Measurements from ENCODE around the gene LRRC72. TPM values are rescaled to one million over a fixed set of nuclear protein-coding genes. Genes with fewer than 3 reads are reported as not detected.

Gene LRRC72
- total and polyA plus RNA-seq, 12 donors: not detected

DNA sequence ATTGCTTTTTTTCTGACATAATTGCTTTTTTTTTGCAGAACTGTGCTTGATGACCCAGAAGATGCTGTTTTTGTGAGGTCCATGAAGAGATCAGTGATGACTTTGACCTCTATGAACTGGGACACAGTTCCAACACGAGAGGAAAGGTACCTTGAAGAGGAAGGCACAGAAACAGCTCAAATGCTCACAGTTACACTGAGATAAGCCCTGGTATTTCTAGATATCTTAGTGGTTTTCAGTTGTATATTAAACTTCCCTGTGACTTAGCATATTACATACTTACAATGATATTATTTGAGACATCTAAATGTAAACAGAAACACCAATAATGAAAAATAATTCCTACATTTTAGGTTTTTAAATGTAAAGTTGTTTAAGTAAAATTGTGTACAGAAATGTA is 54.7 kb downstream of the LRRC72 start:
- Histone ChIP-seq H3K4me3 (no peak overlapping the region), H3K9me3 (replicated peaks in 1 of 3) (no peaks in the 10 kb centered on the region), H3K27ac (no peak overlapping the region), H3K36me3 (replicated peaks in 1 of 2) (no peaks in the 10 kb centered on the region), H3K27me3 (no peaks in the 10 kb centered on the region), H3K4me1 (replicated peaks in 1 of 2) (no peaks in the 10 kb centered on the region)
- DNase-seq: no peak
- TF ChIP-seq, protein P1, sequence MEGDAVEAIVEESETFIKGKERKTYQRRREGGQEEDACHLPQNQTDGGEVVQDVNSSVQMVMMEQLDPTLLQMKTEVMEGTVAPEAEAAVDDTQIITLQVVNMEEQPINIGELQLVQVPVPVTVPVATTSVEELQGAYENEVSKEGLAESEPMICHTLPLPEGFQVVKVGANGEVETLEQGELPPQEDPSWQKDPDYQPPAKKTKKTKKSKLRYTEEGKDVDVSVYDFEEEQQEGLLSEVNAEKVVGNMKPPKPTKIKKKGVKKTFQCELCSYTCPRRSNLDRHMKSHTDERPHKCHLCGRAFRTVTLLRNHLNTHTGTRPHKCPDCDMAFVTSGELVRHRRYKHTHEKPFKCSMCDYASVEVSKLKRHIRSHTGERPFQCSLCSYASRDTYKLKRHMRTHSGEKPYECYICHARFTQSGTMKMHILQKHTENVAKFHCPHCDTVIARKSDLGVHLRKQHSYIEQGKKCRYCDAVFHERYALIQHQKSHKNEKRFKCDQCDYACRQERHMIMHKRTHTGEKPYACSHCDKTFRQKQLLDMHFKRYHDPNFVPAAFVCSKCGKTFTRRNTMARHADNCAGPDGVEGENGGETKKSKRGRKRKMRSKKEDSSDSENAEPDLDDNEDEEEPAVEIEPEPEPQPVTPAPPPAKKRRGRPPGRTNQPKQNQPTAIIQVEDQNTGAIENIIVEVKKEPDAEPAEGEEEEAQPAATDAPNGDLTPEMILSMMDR (IDR thresholded peaks at IDR 0.05): no peak
- TF ChIP-seq POLR2A (IDR thresholded peaks at IDR 0.05): no peak
- intact Hi-C loops (cut with DNase I): no loop called here
- 22 to 50% (median 33%) methylated on average over 1 of the region's 1 CpG for WGBS, 4 donors

DNA sequence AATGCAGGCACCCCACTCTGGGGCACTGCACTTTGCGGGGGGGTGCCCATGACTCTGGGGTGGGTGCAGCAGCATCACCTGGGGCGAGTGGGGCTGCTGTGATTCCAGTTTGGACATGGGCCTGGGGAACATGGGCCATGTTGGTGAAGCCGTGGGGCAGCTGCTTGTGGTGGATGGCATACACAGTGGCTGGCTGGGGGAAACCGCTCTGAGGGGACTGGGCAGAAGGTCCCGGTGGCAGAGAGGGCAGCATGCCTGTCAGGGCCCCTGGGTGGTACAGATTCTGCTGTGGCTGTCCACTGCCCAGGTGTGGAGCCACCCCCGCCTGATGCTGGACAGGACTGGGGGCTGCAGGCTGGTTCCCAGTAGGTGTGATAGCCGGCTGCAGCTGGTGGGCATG is 57.2 kb downstream of the LRRC72 start:
- 88 to 95% (median 91%) methylated on average over 1 to 7 of the region's 7 CpGs for WGBS, 4 donors
- no peak for DNase-seq
- Histone ChIP-seq H3K9me3 (replicated peaks in 1 of 3) (no peaks in the 10 kb centered on the region), H3K4me3 (no peak overlapping the region), H3K27ac (no peak overlapping the region), H3K36me3 (replicated peaks in 1 of 2) (no peaks in the 10 kb centered on the region), H3K4me1 (replicated peaks in 1 of 2) (no peaks in the 10 kb centered on the region), H3K27me3 (no peaks in the 10 kb centered on the region)
- TF ChIP-seq, protein P1 (IDR thresholded peaks at IDR 0.05): no peak
- TF ChIP-seq POLR2A (IDR thresholded peaks at IDR 0.05): no peak
- intact Hi-C loops (cut with DNase I): no loop called here

- 92 to 100% (median 95%) methylated on average over 4 to 17 of the region's 17 CpGs for WGBS, 4 donors
- intact Hi-C loops (cut with DNase I): no loop called here
- H3K4me3 ChIP-seq: no peak overlapping the region
- no peaks in the 10 kb centered on the region for H3K27me3 ChIP-seq
- H3K27ac ChIP-seq: no peak overlapping the region
- H3K4me1 ChIP-seq (replicated peaks in 1 of 2): no peaks in the 10 kb centered on the region
- no peaks in the 10 kb centered on the region for H3K9me3 ChIP-seq (replicated peaks in 1 of 3)
- TF ChIP-seq, protein P1 (IDR thresholded peaks at IDR 0.05): no peak
- no peaks in the 10 kb centered on the region for H3K36me3 ChIP-seq (replicated peaks in 1 of 2)
- no peak for DNase-seq
Measured at GRCh38 chr7:16585540-16585939, 58.9 kb downstream of the LRRC72 start.

- intact Hi-C loops (cut with DNase I): no loop called here
- no peak overlapping the region for H3K4me3 ChIP-seq
- DNase-seq: no peak
- H3K27me3 ChIP-seq: no peaks in the 10 kb centered on the region
- no peaks in the 10 kb centered on the region for H3K36me3 ChIP-seq (replicated peaks in 1 of 2)
- TF ChIP-seq, protein P1 (IDR thresholded peaks at IDR 0.05): no peak
- no peaks in the 10 kb centered on the region for H3K4me1 ChIP-seq (replicated peaks in 1 of 2)
- no peaks in the 10 kb centered on the region for H3K9me3 ChIP-seq (replicated peaks in 1 of 3)
- no peak overlapping the region for H3K27ac ChIP-seq
- WGBS, 4 donors: 66 to 80% (median 73%) methylated on average over 19 to 42 of the region's 42 CpGs
Measured at GRCh38 chr7:16586081-16586874, 59.7 kb downstream of the LRRC72 start.
